ENCODE results near the gene TARBP1. TPM values are rescaled to one million over a fixed set of nuclear protein-coding genes. Genes with fewer than 3 reads are reported as not detected.
"Not testable (repeated sequence)": the region's sequence is repeated elsewhere in the genome, so short reads cannot be mapped to it uniquely, and the experiment has no call there.

The TARBP1 gene
- total RNA-seq, 1 donor from 2014 or later, result 11.2 TPM

DNA sequence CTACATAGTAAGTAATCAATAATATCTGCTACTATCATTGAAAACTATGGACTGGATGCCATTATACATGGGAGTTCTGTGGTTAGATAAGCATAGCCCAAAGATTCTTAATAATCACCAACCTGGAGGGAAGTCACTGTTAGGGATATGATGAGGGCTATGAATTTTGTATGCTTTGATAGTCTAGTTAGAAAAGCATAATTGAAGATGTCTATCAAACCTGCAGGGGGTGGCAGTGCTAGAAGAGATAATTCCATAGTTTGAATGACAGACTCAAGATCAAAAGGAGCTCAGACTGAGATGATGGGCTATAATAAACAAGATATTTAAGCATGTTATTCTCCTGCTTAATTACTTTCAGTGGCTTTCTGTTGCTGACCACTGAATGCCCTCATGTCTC is 121.1 kb downstream of the TARBP1 start:
- Mint-ChIP-seq H3K27me3 (ENCODE audit: low read depth) (peaks cover 15% of the 10 kb centered on the region), H3K9me3 (ENCODE audit: low read depth) (peaks cover 3% of the 10 kb centered on the region), H3K36me3 (ENCODE audit: low read depth) (no peaks in the 10 kb centered on the region), H3K4me1 (ENCODE audit: low read depth) (no peaks in the 10 kb centered on the region), H3K4me3 (ENCODE audit: unreplicated experiment) (no peak overlapping the region), H3K27ac (ENCODE audit: unreplicated experiment) (no peak overlapping the region)
- DNase-seq (ENCODE audit: low spot score), result no peak
- TF ChIP-seq, protein P1, sequence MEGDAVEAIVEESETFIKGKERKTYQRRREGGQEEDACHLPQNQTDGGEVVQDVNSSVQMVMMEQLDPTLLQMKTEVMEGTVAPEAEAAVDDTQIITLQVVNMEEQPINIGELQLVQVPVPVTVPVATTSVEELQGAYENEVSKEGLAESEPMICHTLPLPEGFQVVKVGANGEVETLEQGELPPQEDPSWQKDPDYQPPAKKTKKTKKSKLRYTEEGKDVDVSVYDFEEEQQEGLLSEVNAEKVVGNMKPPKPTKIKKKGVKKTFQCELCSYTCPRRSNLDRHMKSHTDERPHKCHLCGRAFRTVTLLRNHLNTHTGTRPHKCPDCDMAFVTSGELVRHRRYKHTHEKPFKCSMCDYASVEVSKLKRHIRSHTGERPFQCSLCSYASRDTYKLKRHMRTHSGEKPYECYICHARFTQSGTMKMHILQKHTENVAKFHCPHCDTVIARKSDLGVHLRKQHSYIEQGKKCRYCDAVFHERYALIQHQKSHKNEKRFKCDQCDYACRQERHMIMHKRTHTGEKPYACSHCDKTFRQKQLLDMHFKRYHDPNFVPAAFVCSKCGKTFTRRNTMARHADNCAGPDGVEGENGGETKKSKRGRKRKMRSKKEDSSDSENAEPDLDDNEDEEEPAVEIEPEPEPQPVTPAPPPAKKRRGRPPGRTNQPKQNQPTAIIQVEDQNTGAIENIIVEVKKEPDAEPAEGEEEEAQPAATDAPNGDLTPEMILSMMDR (IDR thresholded peaks at IDR 0.05), result no peak

DNA sequence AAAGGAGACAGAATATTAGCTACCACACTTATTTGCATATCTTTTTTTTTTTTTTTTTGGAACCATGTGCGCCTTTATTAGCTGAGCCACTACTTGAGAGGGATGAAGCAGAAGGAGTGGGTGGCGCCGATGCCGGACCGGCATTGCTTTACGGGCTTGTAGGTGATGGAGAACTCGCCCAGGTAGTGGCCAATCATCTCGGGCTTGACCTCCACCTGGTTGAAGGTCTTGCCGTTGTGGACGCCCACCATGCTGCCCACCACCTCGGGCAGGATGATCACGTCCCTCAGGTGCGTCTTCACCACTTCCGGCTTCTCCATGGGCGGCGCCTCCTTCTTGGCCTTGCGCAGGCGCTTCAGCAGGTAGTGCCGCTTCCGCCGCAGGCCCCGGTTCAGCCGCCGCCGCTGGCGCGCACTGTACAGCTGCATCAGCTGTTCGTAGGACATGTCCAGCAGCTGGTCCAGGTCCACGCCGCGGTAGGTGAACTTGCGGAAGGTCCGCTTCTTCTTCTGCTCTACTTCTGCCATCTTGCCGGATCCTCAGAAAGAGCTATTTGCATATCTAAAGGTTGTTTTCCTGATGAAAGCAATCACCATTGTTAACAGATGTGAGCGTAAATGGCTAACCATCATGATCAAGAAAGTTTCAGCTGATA is 122.2 kb downstream of the TARBP1 start:
- not testable (repeated sequence) for H3K27ac Mint-ChIP-seq (ENCODE audit: unreplicated experiment); DNase-seq (ENCODE audit: low spot score); H3K9me3 Mint-ChIP-seq (ENCODE audit: low read depth); H3K36me3 Mint-ChIP-seq (ENCODE audit: low read depth); H3K4me1 Mint-ChIP-seq (ENCODE audit: low read depth); H3K4me3 Mint-ChIP-seq (ENCODE audit: unreplicated experiment)
- peaks cover 20% of the 10 kb centered on the region for H3K27me3 Mint-ChIP-seq (ENCODE audit: low read depth)

DNA sequence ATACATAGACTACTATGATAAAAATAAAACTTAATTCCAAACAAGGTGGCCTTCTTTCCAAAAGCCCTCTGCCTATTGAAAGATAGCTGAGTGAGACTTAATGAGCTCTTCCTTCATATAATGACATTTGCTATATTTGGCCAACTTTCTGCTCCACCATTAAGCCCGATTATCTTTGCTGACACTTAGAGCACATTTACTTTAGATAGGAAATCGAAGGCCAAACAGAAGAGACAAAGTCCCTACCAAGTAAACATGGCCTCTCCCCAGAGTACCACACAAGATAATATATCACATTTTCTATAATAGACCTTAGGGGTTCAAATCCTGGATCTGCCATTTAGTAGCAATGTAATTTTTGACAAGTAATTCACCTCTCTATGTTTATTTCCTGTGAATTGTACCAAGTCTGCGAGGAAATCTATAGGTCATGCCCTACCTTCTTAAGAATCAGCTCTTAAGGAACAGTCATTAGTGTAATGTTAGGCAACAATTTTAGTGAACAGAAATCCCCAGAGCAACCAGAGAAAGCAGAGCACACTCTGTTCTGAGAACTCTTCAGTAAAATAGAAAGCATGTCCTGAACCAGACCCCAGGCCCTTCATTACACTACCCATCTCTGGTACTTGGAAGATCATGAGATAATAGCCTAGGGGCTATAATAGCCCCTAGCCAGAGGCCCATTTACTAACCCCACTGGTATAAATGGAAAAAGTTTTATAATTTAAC is 123.0 kb downstream of the TARBP1 start:
- H3K27me3 Mint-ChIP-seq (ENCODE audit: low read depth), result peaks cover 22% of the 10 kb centered on the region
- no peak overlapping the region for H3K4me3 Mint-ChIP-seq (ENCODE audit: unreplicated experiment)
- TF ChIP-seq, protein P1 (IDR thresholded peaks at IDR 0.05), result no peak
- H3K27ac Mint-ChIP-seq (ENCODE audit: unreplicated experiment), result no peak overlapping the region
- no peaks in the 10 kb centered on the region for H3K4me1 Mint-ChIP-seq (ENCODE audit: low read depth)
- DNase-seq (ENCODE audit: low spot score), result no peak
- H3K36me3 Mint-ChIP-seq (ENCODE audit: low read depth), result no peaks in the 10 kb centered on the region
- peaks cover 3% of the 10 kb centered on the region for H3K9me3 Mint-ChIP-seq (ENCODE audit: low read depth)

DNA sequence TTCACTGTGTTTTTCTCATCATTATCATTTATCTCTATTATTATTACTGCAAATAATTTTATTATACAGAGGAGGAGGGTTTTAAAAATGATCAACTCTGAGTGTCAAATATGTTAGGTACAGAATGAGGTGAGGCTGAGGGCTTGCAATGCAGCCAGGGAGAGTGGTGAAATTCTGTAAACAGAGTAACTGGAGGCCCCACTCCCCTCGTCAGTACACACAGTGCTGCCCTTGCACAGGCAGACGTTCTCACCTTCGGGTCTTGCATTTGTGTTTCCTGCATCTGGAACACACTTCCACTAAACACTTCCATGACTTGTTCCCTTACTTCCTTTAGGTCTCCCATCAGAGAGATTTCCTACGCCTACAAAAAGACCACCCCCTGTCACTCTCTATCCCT is 130.0 kb downstream of the TARBP1 start:
- Mint-ChIP-seq H3K36me3 (ENCODE audit: low read depth) (no peaks in the 10 kb centered on the region), H3K27me3 (ENCODE audit: low read depth) (peaks cover 20% of the 10 kb centered on the region), H3K4me1 (ENCODE audit: low read depth) (no peaks in the 10 kb centered on the region), H3K27ac (ENCODE audit: unreplicated experiment) (no peak overlapping the region), H3K4me3 (ENCODE audit: unreplicated experiment) (no peak overlapping the region), H3K9me3 (ENCODE audit: low read depth) (peaks cover 3% of the 10 kb centered on the region)
- TF ChIP-seq, protein P1 (IDR thresholded peaks at IDR 0.05), result no peak
- no peak for DNase-seq (ENCODE audit: low spot score)

DNA sequence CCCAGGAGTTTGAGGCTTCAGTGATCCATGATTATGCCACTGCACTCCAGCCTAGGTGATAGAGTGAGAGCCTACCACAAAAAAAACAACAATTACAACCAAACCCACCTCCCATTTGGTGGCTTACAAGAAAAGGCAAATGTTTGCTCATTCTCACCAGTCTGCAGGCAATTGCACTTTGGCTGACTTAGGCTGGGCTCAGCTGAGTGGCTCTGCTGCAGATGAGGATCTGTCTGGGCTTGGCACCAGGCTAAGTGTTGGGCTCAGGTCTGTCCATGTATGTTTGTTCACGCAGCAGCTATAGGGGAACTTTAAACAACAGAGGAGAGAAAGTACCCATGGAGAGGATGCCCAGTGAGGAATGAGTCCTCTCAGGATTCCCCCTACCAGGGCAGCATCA is 133.7 kb downstream of the TARBP1 start:
- Mint-ChIP-seq H3K27ac (ENCODE audit: unreplicated experiment) (no peak overlapping the region), H3K4me3 (ENCODE audit: unreplicated experiment) (no peak overlapping the region), H3K9me3 (ENCODE audit: low read depth) (peaks cover 8% of the 10 kb centered on the region), H3K4me1 (ENCODE audit: low read depth) (no peaks in the 10 kb centered on the region), H3K27me3 (ENCODE audit: low read depth) (peaks cover 8% of the 10 kb centered on the region), H3K36me3 (ENCODE audit: low read depth) (no peaks in the 10 kb centered on the region)
- DNase-seq (ENCODE audit: low spot score), result no peak
- TF ChIP-seq, protein P1 (IDR thresholded peaks at IDR 0.05), result no peak
